ENCODE measurements around the gene CCSER1.
"Not testable (repeated sequence)": the region's sequence is repeated elsewhere in the genome, so short reads cannot be mapped to it uniquely, and the experiment has no call there.

Gene CCSER1

GRCh38 chr4:91592125-91592524 is 1464.9 kb downstream of the CCSER1 start:
- DNase-seq (ENCODE audit: low spot score): no peak

GRCh38 chr4:91596718-91597117 is 1469.5 kb downstream of the CCSER1 start:
- DNase-seq (ENCODE audit: low spot score): no peak

- DNase-seq (ENCODE audit: low spot score): no peak
Measured at GRCh38 chr4:91598696-91599095, 1471.5 kb downstream of the CCSER1 start.

GRCh38 chr4:91600301-91600700 is 1473.1 kb downstream of the CCSER1 start:
- DNase-seq (ENCODE audit: low spot score): no peak

GRCh38 chr4:91601401-91601800 is 1474.2 kb downstream of the CCSER1 start:
- DNase-seq (ENCODE audit: low spot score): no peak

GRCh38 chr4:91611782-91612181 is 1484.6 kb downstream of the CCSER1 start:
- no peak for DNase-seq (ENCODE audit: low spot score)

- DNase-seq (ENCODE audit: low spot score): no peak
Measured at GRCh38 chr4:91620952-91621351, 1493.8 kb downstream of the CCSER1 start.

- DNase-seq (ENCODE audit: low spot score): no peak
Measured at GRCh38 chr4:91621446-91621845, 1494.3 kb downstream of the CCSER1 start.

GRCh38 chr4:91622925-91623602 is 1495.9 kb downstream of the CCSER1 start:
- no peak for DNase-seq (ENCODE audit: low spot score)

- DNase-seq (ENCODE audit: low spot score): not testable (repeated sequence)
Measured at GRCh38 chr4:91623603-91623967, 1496.4 kb downstream of the CCSER1 start.

GRCh38 chr4:91630054-91630453 is 1502.9 kb downstream of the CCSER1 start:
- DNase-seq (ENCODE audit: low spot score): no peak

GRCh38 chr4:91630764-91631163 is 1503.6 kb downstream of the CCSER1 start:
- no peak for DNase-seq (ENCODE audit: low spot score)

- no peak for DNase-seq (ENCODE audit: low spot score)
Measured at GRCh38 chr4:91631335-91631734, 1504.1 kb downstream of the CCSER1 start.

- DNase-seq (ENCODE audit: low spot score): no peak
Measured at GRCh38 chr4:91636083-91636482, 1508.9 kb downstream of the CCSER1 start.
